H9 (cell line): ENCODE results near the gene FBXL22. TPM values are rescaled to one million over a fixed set of nuclear protein-coding genes. Genes with fewer than 3 reads are reported as not detected.

Experiments
- DNase-seq: peaks from one replicate; pipeline ENCODE4 v3.0.0-alpha.2; 2017
- H2AFZ ChIP-seq: one replicate; pipeline ENCODE4 v1.6.1; 2013; ENCODE audit warnings: mild to moderate bottlenecking, low read length, control low read depth, moderate library complexity
- H2AK5ac ChIP-seq: 2 replicates; pipeline ENCODE4 v1.6.1; 2013; ENCODE audit warnings: low read length, control low read depth, mixed read lengths; ENCODE audit not compliant: insufficient read length
- H2BK120ac ChIP-seq: one replicate; pipeline ENCODE4 v1.6.1; 2013; ENCODE audit warnings: low read depth, mild to moderate bottlenecking, low read length, control low read depth, inconsistent platforms; ENCODE audit not compliant: poor library complexity, severe bottlenecking
- H2BK12ac ChIP-seq: 2 replicates; pipeline ENCODE4 v1.6.1; 2013; ENCODE audit warnings: low read length, control low read depth, mixed read lengths, low read depth; ENCODE audit not compliant: insufficient read length
- H2BK15ac ChIP-seq: 2 replicates; pipeline ENCODE4 v1.6.1; 2013; ENCODE audit warnings: low read depth, low read length, control low read depth
- H2BK20ac ChIP-seq: one replicate; pipeline ENCODE4 v1.6.1; 2013; ENCODE audit warnings: low read depth, mild to moderate bottlenecking, low read length, control low read depth, inconsistent platforms; ENCODE audit not compliant: poor library complexity, severe bottlenecking
- H2BK5ac ChIP-seq: 2 replicates; pipeline ENCODE4 v1.6.1; 2013; ENCODE audit warnings: low read length, control low read depth, mixed read lengths; ENCODE audit not compliant: insufficient read length
- H3K14ac ChIP-seq: 2 replicates; pipeline ENCODE4 v1.6.1; 2013; ENCODE audit warnings: low read length, control low read depth; ENCODE audit not compliant: insufficient read depth
- H3K18ac ChIP-seq: 2 replicates; pipeline ENCODE4 v1.6.1; 2013; ENCODE audit warnings: low read depth, mild to moderate bottlenecking, mixed read lengths, low read length, control low read depth; ENCODE audit not compliant: insufficient read length
- H3K23ac ChIP-seq: 2 replicates; pipeline ENCODE4 v1.6.1; 2013; ENCODE audit warnings: low read length, control low read depth, mixed read lengths, low read depth; ENCODE audit not compliant: insufficient read length
- H3K23me2 ChIP-seq: 2 replicates; pipeline ENCODE4 v1.6.1; 2013; ENCODE audit warnings: low read depth, mild to moderate bottlenecking, mixed read lengths, low read length, control low read depth; ENCODE audit not compliant: insufficient read length, poor library complexity, severe bottlenecking
- H3K27ac ChIP-seq: 2 replicates; pipeline ENCODE4 v1.5.1; 2013; ENCODE audit warnings: low read length, control low read depth, mixed read lengths, low read depth; ENCODE audit not compliant: insufficient read length
- H3K27me3 ChIP-seq: 2 replicates; pipeline ENCODE4 v1.6.1; 2013; ENCODE audit warnings: low read length, control low read depth, inconsistent platforms; ENCODE audit not compliant: insufficient read depth
- H3K4ac ChIP-seq: 2 replicates; pipeline ENCODE4 v1.6.1; 2013; ENCODE audit warnings: low read depth, mild to moderate bottlenecking, control low read depth, inconsistent platforms, low read length, moderate library complexity
- H3K4me1 ChIP-seq: 2 replicates; pipeline ENCODE4 v1.6.1; 2013; ENCODE audit warnings: low read length, control low read depth, inconsistent platforms; ENCODE audit not compliant: insufficient read depth
- H3K4me2 ChIP-seq: 2 replicates; pipeline ENCODE4 v1.6.1; 2013; ENCODE audit warnings: low read length, control low read depth, mixed read lengths; ENCODE audit not compliant: insufficient read length, insufficient read depth
- H3K56ac ChIP-seq: 2 replicates; pipeline ENCODE4 v1.6.1; 2013; ENCODE audit warnings: low read depth, mild to moderate bottlenecking, mixed read lengths, low read length, control low read depth; ENCODE audit not compliant: insufficient read length
- H3K79me1 ChIP-seq: 2 replicates; pipeline ENCODE4 v1.6.1; 2013; ENCODE audit warnings: low read depth, mild to moderate bottlenecking, moderate library complexity, low read length, control low read depth, inconsistent platforms; ENCODE audit not compliant: insufficient read depth, poor library complexity, severe bottlenecking
- H3K79me2 ChIP-seq: 2 replicates; pipeline ENCODE4 v1.6.1; 2013; ENCODE audit warnings: low read length, control low read depth, inconsistent platforms; ENCODE audit not compliant: insufficient read depth
- H3K9ac ChIP-seq: 2 replicates; pipeline ENCODE4 v1.6.1; 2013; ENCODE audit warnings: low read length, control low read depth, mixed read lengths; ENCODE audit not compliant: insufficient read length; ENCODE audit errors: extremely low read depth
- H3K9me3 ChIP-seq: one replicate; pipeline ENCODE4 v1.6.1; 2013; ENCODE audit warnings: low read depth, low read length, inconsistent platforms; ENCODE audit not compliant: control insufficient read depth
- H3T11ph ChIP-seq: one replicate; pipeline ENCODE4 v1.6.1; 2013; ENCODE audit warnings: mild to moderate bottlenecking, low read length, control low read depth, inconsistent platforms
- H4K20me1 ChIP-seq: one replicate; pipeline ENCODE4 v1.6.1; 2013; ENCODE audit not compliant: control insufficient read depth, insufficient read length, insufficient read depth
- H4K5ac ChIP-seq: 2 replicates; pipeline ENCODE4 v1.6.1; 2013; ENCODE audit warnings: low read depth, mild to moderate bottlenecking, mixed read lengths, low read length, control low read depth; ENCODE audit not compliant: insufficient read length
- H4K8ac ChIP-seq: replicated peaks from 2 replicates; pipeline ENCODE4 v1.6.1; 2013; ENCODE audit warnings: low read length, control low read depth, mixed read lengths, low read depth; ENCODE audit not compliant: insufficient read length
- H4K91ac ChIP-seq: 2 replicates; pipeline ENCODE4 v1.6.1; 2013; ENCODE audit warnings: low read depth, mild to moderate bottlenecking, moderate library complexity, mixed read lengths, low read length, control low read depth; ENCODE audit not compliant: insufficient read length
- H3K27ac Mint-ChIP-seq, 3 experiments: 2 replicates in 2 of 3; 3 replicates in 1 of 3; pipeline ENCODE4 v1.8.0; 2020 to 2021; ENCODE audit warnings: mixed read lengths in 3 of 3, mild to moderate bottlenecking in 1 of 3, moderate library complexity in 1 of 3
- H3K27me3 Mint-ChIP-seq: 2 replicates; pipeline ENCODE4 v1.8.0; 2021; ENCODE audit warnings: low read depth, mild to moderate bottlenecking, moderate library complexity, mixed read lengths
- H3K36me3 Mint-ChIP-seq, 3 experiments: 2 replicates in 2 of 3; 3 replicates in 1 of 3; pipeline ENCODE4 v1.8.0; 2020 to 2021; ENCODE audit warnings: low read depth in 3 of 3, mixed read lengths in 3 of 3; ENCODE audit not compliant: insufficient read depth in 1 of 3
- H3K4me1 Mint-ChIP-seq, 2 experiments: 2 replicates each; pipeline ENCODE4 v1.8.0; 2020; ENCODE audit warnings: mixed read lengths in 2 of 2
- H3K4me3 Mint-ChIP-seq, 2 experiments: 2 replicates in 1 of 2; 3 replicates in 1 of 2; pipeline ENCODE4 v1.8.0; 2020 to 2021; ENCODE audit warnings: mild to moderate bottlenecking in 2 of 2, mixed read lengths in 2 of 2, moderate library complexity in 1 of 2
- H3K9me3 Mint-ChIP-seq, 2 experiments: 2 replicates in 1 of 2; 3 replicates in 1 of 2; pipeline ENCODE4 v1.8.0; 2020; ENCODE audit warnings: mild to moderate bottlenecking in 2 of 2, mixed read lengths in 2 of 2, moderate library complexity in 1 of 2
- CTCF ChIP-seq: fragments of 200-600 bp; sonication (generic); conservative IDR thresholded peaks from 3 replicates; pipeline ENCODE4 v1.8.0; 2021; ENCODE audit warnings: antibody characterized with exemption, mild to moderate bottlenecking
- WGBS: extraction: QIAGEN DNeasy Blood & Tissue Kit; methylation state at CpG from one replicate; pipeline ENCODE4 v1.1.7; 2013; ENCODE audit warnings: missing lambda C conversion rate, low lambda C conversion rate, mixed read lengths; ENCODE audit not compliant: insufficient read length; ENCODE audit errors: extremely low coverage; 5-methylcytosine and 5-hydroxymethylcytosine counted together
- total RNA-seq: library from RNA; stranded (reverse); gene quantifications from 2 replicates; pipeline ENCODE4 v1.2.1, GENCODE V29; 2021

The FBXL22 gene
- total RNA-seq, 1 experiment from 2014 or later: 0.52 TPM

- H2BK15ac ChIP-seq: no peak overlapping the region
- no peak overlapping the region for H2BK20ac ChIP-seq
- H3K36me3 Mint-ChIP-seq: no peaks in the 10 kb centered on the region; a peak in 3 of 7 replicates
- H4K8ac ChIP-seq: no peak overlapping the region
- no peaks in the 10 kb centered on the region for H3K4me1 Mint-ChIP-seq
- no peaks in the 10 kb centered on the region for H3K4me1 ChIP-seq
- no peak overlapping the region for H3K4me2 ChIP-seq
- no peak overlapping the region; a peak in 2 of 7 replicates for H3K27ac Mint-ChIP-seq
- H3K14ac ChIP-seq: no peak overlapping the region
- H3K27ac ChIP-seq: no peak overlapping the region
- no peaks in the 10 kb centered on the region for H3K79me2 ChIP-seq
- no peaks in the 10 kb centered on the region for H3K23me2 ChIP-seq
- no peak overlapping the region for H2BK120ac ChIP-seq
- H3K9ac ChIP-seq: no peak overlapping the region
- no peaks in the 10 kb centered on the region for H3K9me3 ChIP-seq
- no peak overlapping the region for H3K56ac ChIP-seq
- H3K27me3 ChIP-seq: no peaks in the 10 kb centered on the region
- no peak overlapping the region for H4K91ac ChIP-seq
- no peak overlapping the region for H3T11ph ChIP-seq
- H3K18ac ChIP-seq: no peak overlapping the region
- no peak overlapping the region for H2BK12ac ChIP-seq
- no peak for DNase-seq
- H3K27me3 Mint-ChIP-seq: no peaks in the 10 kb centered on the region
- H2AFZ ChIP-seq: no peak overlapping the region
- no peak overlapping the region for H2BK5ac ChIP-seq
- no peak overlapping the region for H3K23ac ChIP-seq
- TF ChIP-seq CTCF: no peak
- H3K4ac ChIP-seq: no peak overlapping the region
- H4K5ac ChIP-seq: no peak overlapping the region
- no peak overlapping the region for H3K4me3 Mint-ChIP-seq
- H3K79me1 ChIP-seq: no peaks in the 10 kb centered on the region
- no peak overlapping the region for H2AK5ac ChIP-seq
- no peaks in the 10 kb centered on the region for H4K20me1 ChIP-seq
- no CpG with 5 or more reads among the region's 6 CpGs for WGBS
- no peaks in the 10 kb centered on the region for H3K9me3 Mint-ChIP-seq
Observed at GRCh38 chr15:63576441-63576840, 20.7 kb upstream of the FBXL22 start.
